ENCODE data around the gene ADA.
A peak's percentile ranks its signal among the peaks of the same experiment; 100 is the strongest.

The ADA gene

DNA sequence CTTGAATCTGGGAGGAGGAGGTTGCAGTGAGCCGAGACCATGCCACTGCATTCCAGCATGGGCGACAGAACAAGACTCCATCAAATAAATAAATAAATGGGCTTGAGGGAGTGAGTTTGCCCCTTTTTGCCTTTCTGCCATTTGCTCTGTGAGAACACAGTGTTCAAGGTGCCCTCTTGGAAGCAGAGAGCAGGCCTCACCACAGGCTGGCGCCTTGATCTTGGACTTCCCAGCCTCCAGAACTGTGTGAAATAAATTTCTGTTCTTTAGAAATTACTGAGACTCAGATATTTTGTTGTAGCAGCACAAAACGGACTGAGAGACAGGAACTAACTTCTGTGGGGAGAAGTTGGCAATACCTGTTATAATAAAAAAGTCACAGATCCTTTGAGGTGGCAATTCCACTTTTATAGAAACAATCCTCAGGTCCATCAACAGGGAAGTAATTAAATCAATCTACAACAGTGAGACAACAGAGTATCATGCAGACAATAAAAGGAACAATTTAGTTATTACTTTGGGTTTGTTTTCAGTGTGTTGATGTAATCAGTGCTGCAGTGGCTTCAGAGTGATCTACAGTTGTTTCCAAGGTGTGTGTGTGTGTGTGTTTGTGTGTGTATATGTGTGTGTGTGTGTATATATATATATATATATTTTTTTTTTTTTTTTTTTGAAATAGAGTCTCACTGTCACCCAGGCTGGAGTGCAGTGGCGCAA is 44.6 kb downstream of the ADA start:
- H3K4me3 Mint-ChIP-seq = no peak overlapping the region
- H3K27me3 Mint-ChIP-seq (ENCODE audit: low read depth) = no peaks in the 10 kb centered on the region
- TF ChIP-seq CTCF (IDR thresholded peaks at IDR 0.05; ENCODE audit: unreplicated experiment in 3 of 3) = no peak
- peaks cover 24% of the 10 kb centered on the region for H3K4me1 Mint-ChIP-seq
- peaks cover 8% of the 10 kb centered on the region for H3K36me3 Mint-ChIP-seq (ENCODE audit: low read depth)
- no peaks in the 10 kb centered on the region for H3K9me3 Mint-ChIP-seq
- no peak overlapping the region for H3K27ac Mint-ChIP-seq

- no peak for TF ChIP-seq CTCF (IDR thresholded peaks at IDR 0.05; ENCODE audit: unreplicated experiment in 3 of 3)
- Mint-ChIP-seq H3K27ac (no peak overlapping the region), H3K4me3 (no peak overlapping the region), H3K27me3 (ENCODE audit: low read depth) (no peaks in the 10 kb centered on the region), H3K9me3 (no peaks in the 10 kb centered on the region), H3K36me3 (ENCODE audit: low read depth) (peaks cover 8% of the 10 kb centered on the region), H3K4me1 (peaks cover 38% of the 10 kb centered on the region)
Observed at GRCh38 chr20:44603327-44603726, 48.2 kb downstream of the ADA start.

- Mint-ChIP-seq H3K9me3 (no peaks in the 10 kb centered on the region), H3K27me3 (ENCODE audit: low read depth) (no peaks in the 10 kb centered on the region), H3K4me1 (peaks cover 51% of the 10 kb centered on the region), H3K4me3 (peak overlapping the region in 2 of 3 experiments; percentile 43 to 52), H3K27ac (peak overlapping the region in 2 of 3 experiments; percentile 95 to 100), H3K36me3 (ENCODE audit: low read depth) (peaks cover 8% of the 10 kb centered on the region)
- TF ChIP-seq CTCF (IDR thresholded peaks at IDR 0.05; ENCODE audit: unreplicated experiment in 3 of 3) = no peak
Observed at GRCh38 chr20:44601801-44602204, 49.7 kb downstream of the ADA start.

DNA sequence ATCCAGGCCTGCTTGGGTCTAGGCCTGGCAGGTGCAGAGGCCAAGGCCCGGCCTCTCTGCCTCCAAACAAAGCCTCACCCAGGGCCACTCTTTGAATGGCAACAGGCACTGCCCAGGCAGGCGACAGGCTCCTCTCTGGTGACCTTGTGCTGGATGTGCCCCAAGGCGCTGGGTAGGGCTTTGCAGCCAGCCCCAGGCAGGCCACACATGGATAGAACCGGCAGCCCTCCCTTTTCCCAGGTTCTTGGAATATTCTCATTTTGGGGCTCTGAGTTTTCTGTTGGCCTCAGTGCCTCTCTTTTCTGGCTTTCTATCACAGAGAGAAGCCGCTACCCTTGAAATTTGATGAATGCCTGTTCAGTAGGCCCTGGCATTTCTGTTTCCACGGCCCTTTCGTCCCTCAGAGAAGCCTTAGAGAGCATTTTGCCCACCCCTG is 50.2 kb downstream of the ADA start:
- no peak for TF ChIP-seq CTCF (IDR thresholded peaks at IDR 0.05; ENCODE audit: unreplicated experiment in 3 of 3)
- Mint-ChIP-seq H3K4me3 (peak overlapping the region in 2 of 3 experiments; percentile 43 to 52), H3K4me1 (peaks cover 51% of the 10 kb centered on the region), H3K9me3 (no peaks in the 10 kb centered on the region), H3K27ac (peak overlapping the region in 2 of 3 experiments; percentile 95 to 100), H3K36me3 (ENCODE audit: low read depth) (peaks cover 8% of the 10 kb centered on the region), H3K27me3 (ENCODE audit: low read depth) (no peaks in the 10 kb centered on the region)

DNA sequence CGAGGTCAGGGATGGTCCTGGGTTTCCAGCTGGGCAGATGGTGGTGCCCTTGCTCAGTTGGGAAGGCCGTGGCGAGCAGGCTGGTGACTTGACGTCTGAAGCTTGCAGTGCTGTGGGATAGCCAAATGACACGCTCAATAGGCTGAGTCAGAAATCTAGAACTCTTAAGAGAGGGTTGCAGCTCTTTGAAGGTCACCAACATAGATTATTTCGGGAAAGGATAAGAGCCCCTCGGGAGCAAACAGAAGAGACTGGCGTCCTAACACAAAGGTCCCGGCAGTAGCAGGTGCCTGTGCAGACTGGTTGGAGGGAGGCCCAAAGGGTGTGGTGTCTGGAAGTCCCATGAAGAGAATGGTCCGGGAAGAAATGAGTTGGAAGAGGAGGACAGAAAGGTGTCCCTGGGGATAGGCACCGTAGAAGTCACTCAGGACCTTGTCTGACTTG is 50.7 kb downstream of the ADA start:
- peaks cover 3% of the 10 kb centered on the region for H3K36me3 Mint-ChIP-seq (ENCODE audit: low read depth)
- no peaks in the 10 kb centered on the region for H3K9me3 Mint-ChIP-seq
- H3K27me3 Mint-ChIP-seq (ENCODE audit: low read depth) = no peaks in the 10 kb centered on the region
- H3K4me1 Mint-ChIP-seq = peaks cover 51% of the 10 kb centered on the region
- H3K27ac Mint-ChIP-seq = peak overlapping the region in 2 of 3 experiments; percentile 95 to 100
- TF ChIP-seq CTCF (IDR thresholded peaks at IDR 0.05; ENCODE audit: unreplicated experiment in 3 of 3) = no peak
- H3K4me3 Mint-ChIP-seq = no peak overlapping the region

- TF ChIP-seq CTCF (IDR thresholded peaks at IDR 0.05; ENCODE audit: unreplicated experiment in 3 of 3) = no peak
- Mint-ChIP-seq H3K36me3 (ENCODE audit: low read depth) (peaks cover 3% of the 10 kb centered on the region), H3K4me1 (peaks cover 51% of the 10 kb centered on the region), H3K27me3 (ENCODE audit: low read depth) (no peaks in the 10 kb centered on the region), H3K4me3 (peak overlapping the region in 1 of 3 experiments; percentile 20), H3K9me3 (no peaks in the 10 kb centered on the region), H3K27ac (peak overlapping the region in 2 of 3 experiments; percentile 95 to 100)
Observed at GRCh38 chr20:44600301-44600700, 51.2 kb downstream of the ADA start.
